GM19239 (cell line): ENCODE data around the gene CHP2.

Experiments used
- DNase-seq: peaks from one replicate; pipeline ENCODE4 v3.0.0; 2011; ENCODE audit warnings: low spot score; ENCODE audit not compliant: insufficient read length
- FAIRE-seq: peaks from 2 replicates; lab custom pipeline; 2011; peaks lifted over from hg19 to GRCh38; lab: Jason Lieb, UNC

Gene CHP2

GRCh38 chr16:23801378-23801777, 46.6 kb downstream of the CHP2 start:
- FAIRE-seq (peak; percentile 85), DNase-seq (peak; percentile 54)

- FAIRE-seq (no peak), DNase-seq (no peak)
These were observed 48.0 kb downstream of the CHP2 start for GRCh38 chr16:23802776-23803175.

GRCh38 chr16:23803591-23804123, 48.8 kb downstream of the CHP2 start:
- DNase-seq (peak; percentile 72), FAIRE-seq (peak; percentile 87)

GRCh38 chr16:23807028-23807427, 52.2 kb downstream of the CHP2 start:
- DNase-seq, result no peak
- peak; percentile 62 for FAIRE-seq
